Loucy (cell line): ENCODE data around the gene UPF3B.
"Not testable (repeated sequence)": the region's sequence is repeated elsewhere in the genome, so short reads cannot be mapped to it uniquely, and the experiment has no call there.

Source experiments
- H2AFZ ChIP-seq: fragments of 200-600 bp; sonication (generic); 2 replicates; pipeline ENCODE4 v1.6.0; 2016; ENCODE audit warnings: antibody characterized with exemption, mild to moderate bottlenecking, low read length, moderate library complexity
- H3F3A ChIP-seq: fragments of 200-600 bp; 2 replicates; pipeline ENCODE4 v1.6.0; 2016; ENCODE audit warnings: antibody characterized with exemption, low read depth, mild to moderate bottlenecking
- H3K27me3 ChIP-seq: fragments of 200-600 bp; sonication (generic); 2 replicates; pipeline ENCODE4 v1.6.1; 2014; ENCODE audit warnings: low read length, mild to moderate bottlenecking; ENCODE audit not compliant: insufficient read depth, poor library complexity, severe bottlenecking
- H3K36me3 ChIP-seq: fragments of 200-600 bp; sonication (generic); 2 replicates; pipeline ENCODE4 v1.6.1; 2016; ENCODE audit warnings: low read length; ENCODE audit not compliant: insufficient read depth
- H3K4me1 ChIP-seq: fragments of 200-600 bp; sonication (generic); 2 replicates; pipeline ENCODE4 v1.5.1; 2014; ENCODE audit warnings: low read length, mild to moderate bottlenecking; ENCODE audit not compliant: insufficient read depth, poor library complexity, severe bottlenecking
- H3K4me2 ChIP-seq: fragments of 200-600 bp; sonication (generic); 2 replicates; pipeline ENCODE4 v1.6.0; 2014; ENCODE audit warnings: antibody characterized with exemption, low read length, low read depth, mild to moderate bottlenecking; ENCODE audit not compliant: poor library complexity, severe bottlenecking
- H3K4me3 ChIP-seq: fragments of 200-600 bp; sonication (generic); 2 replicates; pipeline ENCODE4 v1.5.1; 2014; ENCODE audit warnings: low read length, mild to moderate bottlenecking, mixed read lengths; ENCODE audit not compliant: poor library complexity, severe bottlenecking
- H3K79me2 ChIP-seq: fragments of 200-600 bp; sonication (generic); 2 replicates; pipeline ENCODE4 v1.6.1; 2014; ENCODE audit warnings: low read length; ENCODE audit not compliant: insufficient read depth
- H3K9ac ChIP-seq: fragments of 200-600 bp; sonication (generic); 2 replicates; pipeline ENCODE4 v1.6.0; 2014; ENCODE audit warnings: mild to moderate bottlenecking, low read depth, low read length, moderate library complexity; ENCODE audit not compliant: poor library complexity, severe bottlenecking
- H3K9me2 ChIP-seq: fragments of 200-600 bp; sonication (generic); replicated peaks from 2 replicates; pipeline ENCODE4 v1.6.1; 2016; ENCODE audit warnings: low read depth, low read length, mixed read lengths
- H3K9me3 ChIP-seq: fragments of 200-600 bp; sonication (generic); 2 replicates; pipeline ENCODE4 v1.6.1; 2014; ENCODE audit warnings: mild to moderate bottlenecking, antibody characterized with exemption, low read length, low read depth; ENCODE audit not compliant: insufficient read depth
- H4K20me1 ChIP-seq: fragments of 200-600 bp; sonication (generic); 2 replicates; pipeline ENCODE4 v1.6.0; 2014; ENCODE audit warnings: antibody characterized with exemption, low read length, mild to moderate bottlenecking; ENCODE audit not compliant: insufficient read depth, poor library complexity, severe bottlenecking
- CTCF ChIP-seq: fragments of 200-600 bp; sonication (generic); conservative IDR thresholded peaks from 2 replicates; pipeline ENCODE4 v1.5.1; 2014; ENCODE audit warnings: mild to moderate bottlenecking, antibody characterized with exemption, low read length
- EZH2phosphoT487 ChIP-seq: fragments of 200-600 bp; IDR thresholded peaks from 2 replicates; pipeline ENCODE4 v1.6.1; 2018; ENCODE audit warnings: antibody characterized with exemption, mild to moderate bottlenecking, moderate library complexity, borderline replicate concordance

Gene UPF3B

GRCh38 chrX:119895843-119896326 lies 43.1 kb upstream of the UPF3B start, which contains the start of gene AKAP14:
Gene AKAP14, plus strand, starts transcription at chrX:119895893. Its CDS starts 7,331 bp downstream, at chrX:119903224.
- H3K79me2 ChIP-seq, result no peaks in the 10 kb centered on the region
- H4K20me1 ChIP-seq, result no peaks in the 10 kb centered on the region
- no peaks in the 10 kb centered on the region for H3K9me2 ChIP-seq
- TF ChIP-seq CTCF (no peak), EZH2phosphoT487 (no peak)
- H3F3A ChIP-seq, result no peaks in the 10 kb centered on the region
- no peak within 1 kb of the TSS for H3K4me3 ChIP-seq
- H3K9me3 ChIP-seq, result no peaks in the 10 kb centered on the region
- no peaks in the 10 kb centered on the region for H3K27me3 ChIP-seq
- H3K9ac ChIP-seq, result no peak within 1 kb of the TSS
- H2AFZ ChIP-seq, result no peak within 1 kb of the TSS
- H3K4me2 ChIP-seq, result no peak within 1 kb of the TSS
- no peaks in the 10 kb centered on the region for H3K4me1 ChIP-seq
- H3K36me3 ChIP-seq, result no peaks in the 10 kb centered on the region

DNA sequence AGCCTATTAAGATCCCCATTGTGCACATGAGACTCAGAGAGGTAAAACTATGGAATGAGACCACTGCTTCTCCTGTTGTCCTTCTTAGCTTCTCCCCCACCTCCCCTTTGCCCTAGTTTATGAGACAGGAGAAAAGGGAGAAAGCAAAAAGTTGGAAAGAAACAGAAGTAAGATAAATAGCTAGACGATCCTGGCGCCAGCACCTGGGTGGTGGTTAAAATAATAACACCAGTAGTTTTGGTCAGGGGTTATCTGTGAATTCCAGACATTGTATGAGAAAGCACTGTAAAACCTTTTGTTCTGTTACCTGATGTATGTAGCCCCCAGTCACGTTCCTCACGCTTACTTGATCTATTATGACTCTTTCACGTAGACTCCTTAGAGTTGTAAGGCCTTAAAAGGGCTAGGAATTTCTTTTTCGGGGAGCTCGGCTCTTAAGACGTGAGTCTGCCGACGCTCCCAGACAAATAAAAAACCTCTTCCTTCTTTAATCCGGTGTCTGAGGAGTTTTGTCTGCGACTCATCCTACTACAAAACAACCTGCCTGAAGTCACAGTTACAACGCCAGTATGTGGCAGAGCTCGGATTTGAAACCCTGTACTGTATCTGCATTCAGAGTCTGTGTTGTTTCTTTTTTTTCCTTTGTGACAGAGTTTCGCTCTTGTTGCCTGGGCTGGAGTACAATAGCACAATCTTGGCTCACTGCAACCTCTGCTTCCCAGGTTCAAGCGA lies 39.4 kb upstream of the UPF3B start:
- not testable (repeated sequence) for H3K9me2 ChIP-seq, H3K27me3 ChIP-seq, H4K20me1 ChIP-seq, H3F3A ChIP-seq, H3K4me2 ChIP-seq, H2AFZ ChIP-seq, H3K9me3 ChIP-seq, H3K4me1 ChIP-seq, H3K9ac ChIP-seq, H3K79me2 ChIP-seq, H3K4me3 ChIP-seq, H3K36me3 ChIP-seq

DNA sequence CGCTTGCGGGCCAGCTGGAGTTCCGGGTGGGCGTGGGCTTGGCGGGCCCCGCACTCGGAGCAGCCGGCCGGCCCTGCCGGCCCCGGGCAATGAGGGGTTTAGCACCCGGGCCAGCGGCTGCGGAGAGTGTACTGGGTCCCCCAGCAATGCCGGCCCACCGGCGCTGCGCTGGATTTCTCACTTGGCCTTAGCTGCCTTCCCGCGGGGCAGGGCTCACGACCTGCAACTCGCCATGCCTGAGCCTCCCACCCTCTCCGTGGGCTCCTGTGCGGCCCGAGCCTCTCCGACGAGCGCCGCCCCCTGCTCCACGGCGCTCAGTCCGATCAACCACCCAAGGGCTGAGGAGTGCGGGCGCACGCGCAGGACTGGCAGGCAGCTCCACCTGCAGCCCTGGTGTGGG lies 37.9 kb upstream of the UPF3B start:
- not testable (repeated sequence) for H3K9ac ChIP-seq, H3K79me2 ChIP-seq, H4K20me1 ChIP-seq, H3K4me1 ChIP-seq, H3K27me3 ChIP-seq, H3K9me2 ChIP-seq, H3K9me3 ChIP-seq, H3F3A ChIP-seq, H3K36me3 ChIP-seq, H2AFZ ChIP-seq, H3K4me3 ChIP-seq, H3K4me2 ChIP-seq

GRCh38 chrX:119887721-119888425 lies 35.1 kb upstream of the UPF3B start:
- Histone ChIP-seq H3K36me3 (no peaks in the 10 kb centered on the region), H3K4me3 (no peak overlapping the region), H3K79me2 (no peaks in the 10 kb centered on the region), H4K20me1 (no peaks in the 10 kb centered on the region), H3K4me1 (no peaks in the 10 kb centered on the region), H3F3A (no peaks in the 10 kb centered on the region), H2AFZ (no peak overlapping the region), H3K27me3 (no peaks in the 10 kb centered on the region), H3K9me3 (no peaks in the 10 kb centered on the region), H3K4me2 (no peak overlapping the region), H3K9ac (no peak overlapping the region), H3K9me2 (no peaks in the 10 kb centered on the region)
- TF ChIP-seq CTCF, result no peak
- no peak for TF ChIP-seq EZH2phosphoT487
